Smooth muscle cell of the umbilical artery (primary cell): ENCODE results near the gene LARP1. TPM values are rescaled to one million over a fixed set of nuclear protein-coding genes. Genes with fewer than 3 reads are reported as not detected.

Source experiments
- total RNA-seq: library from RNA; depleted of rRNA; stranded (reverse); fragments of >200 nt; gene quantifications from 2 replicates; pipeline ENCODE4 v1.2.3, GENCODE V29; 2014

LARP1 gene
- 64.7 and 95.6 TPM in 2 replicates for total RNA-seq

DNA sequence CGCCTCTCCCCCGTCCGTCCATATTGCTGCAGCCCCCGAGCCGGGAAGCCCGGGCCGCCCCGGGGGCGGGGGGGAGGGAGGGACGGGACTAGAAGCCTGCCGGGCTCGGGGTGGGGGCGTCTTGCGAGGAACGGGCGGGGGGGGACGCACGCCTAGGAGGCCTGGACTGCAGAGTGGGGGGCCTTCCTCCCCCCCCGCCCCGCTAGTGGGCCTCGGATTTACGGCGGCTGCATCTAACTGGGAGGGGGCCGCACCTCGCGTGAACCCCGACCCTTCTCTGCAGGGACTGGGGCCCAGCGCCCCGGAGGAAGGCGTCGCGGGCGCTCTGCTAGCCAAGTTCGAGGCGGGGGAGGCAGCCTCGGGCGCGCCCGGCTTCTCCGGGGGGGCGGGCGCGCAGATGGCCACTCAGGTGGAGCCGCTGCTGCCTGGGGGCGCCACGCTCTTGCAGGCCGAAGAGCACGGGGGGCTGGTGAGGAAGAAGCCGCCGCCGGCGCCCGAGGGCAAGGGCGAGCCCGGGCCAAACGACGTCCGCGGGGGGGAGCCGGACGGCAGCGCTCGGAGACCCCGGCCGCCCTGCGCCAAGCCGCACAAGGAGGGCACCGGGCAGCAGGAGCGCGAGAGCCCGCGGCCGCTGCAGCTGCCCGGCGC, at the start of gene LARP1:
TSS of gene LARP1 (plus strand) at position 17 of the 648 bp plus-strand sequence. CDS start at position 398, 381 bp downstream.

DNA sequence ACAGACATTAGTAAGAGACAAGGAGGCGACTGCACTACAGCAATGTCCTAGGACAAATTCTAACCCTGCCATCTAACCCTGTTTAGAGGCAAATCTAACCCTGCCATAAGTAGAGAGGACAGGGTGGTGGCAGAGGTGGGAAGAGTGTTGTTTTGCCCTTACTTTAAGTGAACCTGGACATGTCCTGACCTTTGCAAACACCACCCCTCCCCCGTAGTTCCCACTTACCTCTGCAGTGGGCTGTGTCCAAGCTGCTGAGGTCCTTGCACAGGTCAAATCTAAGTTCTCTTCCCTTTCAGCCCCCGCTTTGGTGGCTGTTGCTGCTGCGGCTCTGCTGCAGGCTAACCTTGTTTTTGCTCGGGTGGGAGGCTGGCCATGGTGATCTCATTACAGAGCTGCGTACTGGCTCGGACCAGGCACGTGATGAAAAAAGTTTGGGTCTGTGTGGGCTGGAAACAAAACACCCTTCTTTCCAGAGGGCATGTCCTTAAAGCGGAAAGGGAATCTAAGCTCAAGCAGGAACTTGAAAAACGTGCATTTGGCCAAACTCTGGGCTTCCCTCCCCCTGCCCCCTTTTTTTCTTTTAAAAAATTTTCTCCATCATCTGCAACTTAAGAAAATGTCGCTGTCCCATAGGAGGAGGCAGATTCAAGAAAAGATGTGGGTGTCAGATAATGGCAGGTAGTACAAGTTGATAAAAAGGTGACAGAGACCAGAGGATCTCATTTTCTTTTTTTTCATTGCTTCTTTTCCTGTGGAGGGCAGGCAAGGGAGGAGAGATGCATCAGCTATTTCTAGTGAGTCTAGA, 95.3 kb downstream of the LARP1 start, which contains the start of gene FAXDC2:
TSS of gene FAXDC2 (minus strand) at position 349 of the 808 bp plus-strand sequence. CDS start 12,425 bp downstream, outside the sequence.

DNA sequence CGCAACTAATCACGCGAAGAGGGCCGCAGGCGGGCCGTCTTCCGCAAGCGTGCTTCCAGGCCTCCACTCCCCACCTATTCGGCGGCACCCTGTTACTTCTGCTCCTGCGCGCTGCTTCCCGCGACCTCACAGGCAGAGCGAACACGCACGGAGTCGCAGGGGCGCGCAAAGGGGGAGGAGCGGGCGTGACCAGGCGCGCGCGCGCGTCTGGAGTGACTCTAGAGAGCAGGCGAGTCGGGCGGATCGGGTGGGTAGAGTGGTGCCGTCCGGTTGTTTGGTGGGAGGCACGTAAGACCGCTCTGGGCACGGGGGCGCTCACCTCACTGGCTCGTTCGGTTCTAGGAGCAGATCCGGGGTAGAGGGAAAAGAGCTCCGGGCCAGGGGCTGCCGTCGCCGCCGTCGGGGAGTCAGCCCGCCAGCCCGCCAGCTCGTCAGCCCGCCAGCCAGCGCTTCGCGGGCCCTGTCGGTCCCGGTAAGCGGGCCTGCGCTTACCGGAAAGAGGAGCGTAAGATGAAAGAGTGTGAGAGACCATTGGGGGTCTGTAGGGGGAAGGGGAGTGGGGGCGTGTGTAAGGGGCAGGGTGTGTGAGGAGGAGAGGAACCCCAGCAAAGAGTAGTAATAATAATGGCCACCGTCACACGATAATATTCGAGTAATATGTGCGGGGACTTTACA, 103.3 kb downstream of the LARP1 start, which contains the start of gene CNOT8:
TSS of gene CNOT8 (plus strand) at position 331 of the 675 bp plus-strand sequence. CDS start 4,652 bp downstream, outside the sequence.

Other genes starting within 250 kb of the LARP1 start
- 4.2 and 5.9 TPM in 2 replicates for gene FAXDC2, start 95.2 kb downstream of the LARP1 start, total RNA-seq
- 68.3 and 91.8 TPM in 2 replicates for gene CNOT8, start 103.2 kb downstream of the LARP1 start, total RNA-seq
- gene GEMIN5, start 182.8 kb downstream of the LARP1 start, total RNA-seq: 14.0 and 26.5 TPM in 2 replicates
- 11.3 and 15.9 TPM in 2 replicates for gene MRPL22, start 185.7 kb downstream of the LARP1 start, total RNA-seq